Stimulated activated CD4-positive, alpha-beta T cell treated with anti-CD3 and anti-CD28 coated beads, Interleukin-1b, Interleukin-23, amount 100 ng/mL, for 48 hours (primary cell): ENCODE measurements around the gene ZIC5.

Experiments used
- DNase-seq: peaks from one replicate; pipeline ENCODE4 v3.0.0-alpha.2; 2020

ZIC5 gene

GRCh38 chr13:99926014-99926731 is 45.4 kb downstream of the ZIC5 start:
- no peak for DNase-seq

DNA sequence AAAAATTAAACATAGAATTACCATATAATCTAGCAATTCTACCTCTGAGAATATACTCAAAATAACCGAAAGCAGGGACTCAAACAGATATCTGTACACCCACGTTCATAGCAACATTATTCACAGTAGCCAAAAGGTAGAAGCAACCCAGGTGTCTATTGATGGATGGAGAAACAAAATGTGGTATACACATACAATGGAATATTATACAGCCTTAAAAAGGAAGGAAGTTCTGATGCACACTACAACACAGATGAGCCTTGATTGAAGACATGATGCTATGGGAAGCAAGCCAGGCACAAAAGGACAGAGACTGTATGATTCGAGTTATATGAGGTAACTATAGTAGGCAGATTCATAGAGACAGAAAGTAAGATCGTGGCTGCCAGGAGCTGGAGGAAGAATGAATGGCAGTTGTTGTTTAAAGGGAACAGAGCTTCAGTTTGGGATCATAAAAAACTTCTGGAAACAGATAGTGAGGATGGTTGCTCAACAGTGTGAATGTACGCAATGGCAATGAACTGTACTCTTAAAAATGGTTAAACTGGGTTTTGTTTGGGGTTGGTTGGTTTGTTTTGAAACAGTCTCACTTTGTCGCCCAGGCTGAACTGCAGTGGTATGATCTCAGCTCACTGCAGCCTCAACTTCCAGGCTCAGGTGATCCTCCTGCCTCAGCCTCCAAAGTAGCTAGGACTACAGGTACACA is 47.5 kb downstream of the ZIC5 start:
- no peak for DNase-seq

GRCh38 chr13:99922631-99923404 is 48.7 kb downstream of the ZIC5 start:
- DNase-seq: no peak

- no peak for DNase-seq
Observed at GRCh38 chr13:99919132-99919531, 52.4 kb downstream of the ZIC5 start.

DNA sequence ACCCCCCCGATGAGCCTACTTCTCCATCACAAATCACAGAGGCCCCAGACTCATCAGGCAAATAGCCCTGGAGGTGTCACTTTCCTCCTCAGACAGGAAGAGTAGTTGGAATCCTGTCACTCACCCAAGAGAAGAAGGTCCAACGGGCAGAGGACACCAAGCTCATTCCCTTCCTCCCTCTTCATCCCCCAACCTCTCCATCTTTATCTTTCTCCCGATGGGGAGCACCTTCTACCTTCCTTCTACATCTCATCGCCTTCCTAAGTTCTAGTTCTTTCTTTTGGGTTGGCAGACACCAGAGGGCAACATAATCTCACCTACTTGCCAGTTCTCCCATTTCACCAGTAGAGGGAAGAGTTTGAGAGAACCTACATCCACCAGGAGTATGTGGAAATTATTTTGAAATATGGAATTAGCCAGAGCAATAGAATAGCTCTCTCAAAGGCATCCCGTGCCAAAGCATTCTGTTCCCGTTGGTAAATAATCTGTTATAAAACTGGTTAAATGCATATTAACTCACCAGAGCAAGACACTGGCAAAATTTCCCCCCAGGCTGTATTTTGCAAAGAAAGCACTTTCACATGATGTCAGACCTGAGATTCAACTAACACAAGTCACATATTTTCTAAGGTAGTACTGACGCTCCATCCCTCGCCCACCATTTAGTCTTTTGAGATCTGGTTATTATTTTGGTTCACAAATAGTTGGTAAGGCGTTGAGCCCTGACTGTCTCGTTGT is 55.0 kb downstream of the ZIC5 start:
- DNase-seq: no peak

DNA sequence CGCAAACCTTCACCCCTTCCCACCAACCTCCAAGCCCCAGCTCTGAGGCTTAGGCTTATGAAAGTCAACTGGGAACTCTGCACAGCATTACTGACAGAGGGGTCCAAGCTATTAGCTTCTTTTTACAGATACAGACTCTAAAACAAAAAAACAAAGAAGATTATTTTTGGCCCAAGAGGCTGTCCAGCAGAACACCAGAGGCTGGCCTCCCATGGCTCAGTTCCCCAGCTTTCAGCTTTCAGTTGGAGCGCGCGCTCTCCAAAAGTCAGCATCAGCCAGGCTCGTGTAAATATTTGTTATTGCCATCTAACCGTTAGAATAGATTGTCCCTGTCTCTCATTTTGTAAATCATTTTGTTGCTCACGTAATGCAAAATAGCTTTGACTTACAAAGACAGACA is 58.4 kb downstream of the ZIC5 start:
- no peak for DNase-seq
